Lower lobe of right lung (tissue), 2 donors: Measurements from ENCODE around the gene CAPZB. TPM values are rescaled to one million over a fixed set of nuclear protein-coding genes. Genes with fewer than 3 reads are reported as not detected.

Experiments
- ATAC-seq, 2 donors: fragments of 200-7000 bp; cut with Tn5 transposase; one replicate each; pipeline ENCODE4 v1.9.1; 2020 to 2022; ENCODE audit warnings: mild to moderate bottlenecking in 2 of 2, moderate library complexity in 2 of 2
- DNase-seq: peaks from one replicate; pipeline ENCODE4 v3.0.0-alpha.2; 2020
- H3K27ac ChIP-seq: fragments of 200-600 bp; one replicate; pipeline ENCODE4 v1.8.0; 2022
- H3K27me3 ChIP-seq: fragments of 200-600 bp; one replicate; pipeline ENCODE4 v1.8.0; 2022; ENCODE audit warnings: low read depth
- H3K36me3 ChIP-seq: fragments of 200-600 bp; one replicate; pipeline ENCODE4 v1.8.0; 2022; ENCODE audit warnings: mild to moderate bottlenecking
- H3K4me1 ChIP-seq: fragments of 200-600 bp; one replicate; pipeline ENCODE4 v1.8.0; 2022
- H3K4me3 ChIP-seq: fragments of 200-600 bp; one replicate; pipeline ENCODE4 v1.8.0; 2022; ENCODE audit warnings: mild to moderate bottlenecking
- H3K9me3 ChIP-seq: fragments of 200-600 bp; one replicate; pipeline ENCODE4 v1.8.0; 2022
- intact Hi-C: fragments of 100-400 bp; cut with DNase I; formaldehyde crosslinking; loops from one replicate; pipeline ENCODE4 v1.11.0; 2022
- total RNA-seq: library from RNA; stranded (reverse); fragmentation: NEBNext Ultra II Directional; extraction: Animal tissue kit (Norgen Biotek cat#: 25700); gene quantifications from one replicate; pipeline ENCODE4 v1.2.1, GENCODE V29; 2021
- TF ChIP-seq, protein P1 (sequence below): fragments of 200-600 bp; IDR thresholded peaks from one replicate; pipeline ENCODE4 v1.8.0; 2022; ENCODE audit warnings: antibody characterized with exemption, mild to moderate bottlenecking
- donor health status: DM: no; HTN: yes; CAD: no; lungs with severe emphysema.

Gene CAPZB
- total RNA-seq, 1 donor from 2014 or later: 236 TPM

DNA sequence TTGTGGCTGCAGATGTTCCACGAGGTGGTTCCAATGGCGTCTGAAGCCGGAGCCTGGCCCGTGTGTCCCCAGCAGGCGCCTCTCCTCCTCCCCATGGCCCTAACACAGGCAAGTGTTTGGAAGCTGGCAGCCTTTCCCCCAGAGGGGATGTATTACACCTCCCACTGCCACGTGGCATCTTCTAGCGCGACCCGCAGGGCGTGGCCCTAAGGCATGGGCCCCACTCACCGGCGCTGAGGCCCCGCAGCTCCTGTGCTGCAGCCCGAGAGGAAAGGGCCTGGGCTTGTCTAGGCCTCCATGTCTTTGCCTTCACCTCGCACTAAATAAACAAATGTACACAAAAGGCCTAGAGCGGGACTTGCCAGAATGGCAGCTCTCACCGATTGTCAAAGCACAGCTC lies 135.3 kb downstream of the CAPZB start:
- intact Hi-C loops: no loop called here
- H3K27ac ChIP-seq: no peak overlapping the region
- no peak for ATAC-seq

GRCh38 chr1:19348441-19349198 lies 136.7 kb downstream of the CAPZB start:
- ATAC-seq (no peak), DNase-seq (no peak)
- peak overlapping the region; percentile 41 for H3K27ac ChIP-seq
- intact Hi-C loops: no loop called here
- no peaks in the 10 kb centered on the region for H3K27me3 ChIP-seq
- no peak overlapping the region for H3K4me3 ChIP-seq
- TF ChIP-seq, protein P1, sequence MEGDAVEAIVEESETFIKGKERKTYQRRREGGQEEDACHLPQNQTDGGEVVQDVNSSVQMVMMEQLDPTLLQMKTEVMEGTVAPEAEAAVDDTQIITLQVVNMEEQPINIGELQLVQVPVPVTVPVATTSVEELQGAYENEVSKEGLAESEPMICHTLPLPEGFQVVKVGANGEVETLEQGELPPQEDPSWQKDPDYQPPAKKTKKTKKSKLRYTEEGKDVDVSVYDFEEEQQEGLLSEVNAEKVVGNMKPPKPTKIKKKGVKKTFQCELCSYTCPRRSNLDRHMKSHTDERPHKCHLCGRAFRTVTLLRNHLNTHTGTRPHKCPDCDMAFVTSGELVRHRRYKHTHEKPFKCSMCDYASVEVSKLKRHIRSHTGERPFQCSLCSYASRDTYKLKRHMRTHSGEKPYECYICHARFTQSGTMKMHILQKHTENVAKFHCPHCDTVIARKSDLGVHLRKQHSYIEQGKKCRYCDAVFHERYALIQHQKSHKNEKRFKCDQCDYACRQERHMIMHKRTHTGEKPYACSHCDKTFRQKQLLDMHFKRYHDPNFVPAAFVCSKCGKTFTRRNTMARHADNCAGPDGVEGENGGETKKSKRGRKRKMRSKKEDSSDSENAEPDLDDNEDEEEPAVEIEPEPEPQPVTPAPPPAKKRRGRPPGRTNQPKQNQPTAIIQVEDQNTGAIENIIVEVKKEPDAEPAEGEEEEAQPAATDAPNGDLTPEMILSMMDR: no peak
- peaks cover 73% of the 10 kb centered on the region for H3K36me3 ChIP-seq
- H3K4me1 ChIP-seq: peaks cover 31% of the 10 kb centered on the region
- no peaks in the 10 kb centered on the region for H3K9me3 ChIP-seq

More for the DNA sequence above, 135.3 kb downstream of the CAPZB start:
- TF ChIP-seq, protein P1: no peak
- Histone ChIP-seq H3K4me1 (peaks cover 27% of the 10 kb centered on the region), H3K4me3 (no peak overlapping the region), H3K9me3 (no peaks in the 10 kb centered on the region), H3K36me3 (peaks cover 73% of the 10 kb centered on the region), H3K27me3 (no peaks in the 10 kb centered on the region)
- no peak for DNase-seq

DNA sequence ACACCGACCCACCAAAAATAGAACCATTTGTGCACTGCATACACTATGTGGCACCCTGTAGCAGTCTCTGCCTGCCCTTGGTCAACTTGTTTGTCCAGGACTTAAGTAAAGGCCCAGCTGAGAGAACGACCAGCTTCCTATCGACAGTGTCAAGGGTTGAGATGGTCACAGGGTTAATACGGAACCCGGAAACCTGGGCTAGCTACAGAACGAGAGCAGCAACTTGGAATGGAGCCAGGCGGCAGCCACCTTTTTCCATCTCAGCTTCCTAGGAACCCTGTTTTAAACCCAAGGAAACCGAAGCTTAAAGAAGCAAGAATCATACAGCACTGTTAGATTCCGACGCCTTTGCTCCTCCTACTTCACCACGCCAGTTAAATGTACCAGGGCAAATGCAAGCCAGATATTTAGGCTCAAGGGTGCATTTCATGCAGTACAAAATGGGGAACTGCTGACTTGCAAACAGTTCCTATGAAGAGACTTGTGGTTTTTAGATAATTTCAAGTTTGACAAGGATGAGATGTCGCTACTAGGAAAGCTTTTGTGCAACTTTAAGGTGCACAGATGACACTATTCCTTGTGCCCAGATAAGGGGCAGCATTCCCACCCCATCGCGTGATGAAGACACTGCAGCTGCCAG lies 137.7 kb downstream of the CAPZB start:
- intact Hi-C loops: no loop called here

GRCh38 chr1:19346026-19346425 lies 139.3 kb downstream of the CAPZB start:
- H3K27me3 ChIP-seq: no peaks in the 10 kb centered on the region
- no peak overlapping the region for H3K4me3 ChIP-seq
- intact Hi-C loops: no loop called here
- H3K36me3 ChIP-seq: peaks cover 70% of the 10 kb centered on the region
- no peak overlapping the region for H3K27ac ChIP-seq
- DNase-seq (no peak), ATAC-seq (no peak)
- no peaks in the 10 kb centered on the region for H3K9me3 ChIP-seq
- peaks cover 31% of the 10 kb centered on the region for H3K4me1 ChIP-seq
- TF ChIP-seq, protein P1: no peak

More for the DNA sequence above, 137.7 kb downstream of the CAPZB start:
- ATAC-seq (peak; percentile 19 to 35), DNase-seq (no peak)
- TF ChIP-seq, protein P1: no peak
- H3K4me3 ChIP-seq: no peak overlapping the region
- peaks cover 74% of the 10 kb centered on the region for H3K36me3 ChIP-seq
- H3K9me3 ChIP-seq: no peaks in the 10 kb centered on the region
- H3K4me1 ChIP-seq: peaks cover 31% of the 10 kb centered on the region
- peak overlapping the region; percentile 41 for H3K27ac ChIP-seq
- H3K27me3 ChIP-seq: no peaks in the 10 kb centered on the region

- no peak for DNase-seq
- H3K27me3 ChIP-seq: no peaks in the 10 kb centered on the region
- no peak for ATAC-seq
- H3K9me3 ChIP-seq: no peaks in the 10 kb centered on the region
- no peak overlapping the region for H3K4me3 ChIP-seq
- TF ChIP-seq, protein P1: no peak
- H3K4me1 ChIP-seq: peaks cover 31% of the 10 kb centered on the region
- H3K27ac ChIP-seq: no peak overlapping the region
- intact Hi-C loops: no loop called here
- peaks cover 71% of the 10 kb centered on the region for H3K36me3 ChIP-seq
Measured at GRCh38 chr1:19345391-19345790, 139.9 kb downstream of the CAPZB start.
